Esophagus squamous epithelium (tissue), 4 donors: Measurements from ENCODE around the gene NOSIP.

Experiments
- CTCF ChIP-seq, 6 experiments: fragments of 450-650 bp in 4 of 6; fragments of 200-600 bp in 2 of 6; sonication (generic) in 2 of 6; IDR thresholded peaks; one replicate each; pipeline ENCODE4 v1.5.1; 2016 to 2019; ENCODE audit warnings: antibody characterized with exemption in 6 of 6, mild to moderate bottlenecking in 4 of 6, moderate library complexity in 4 of 6
- POLR2A ChIP-seq, 4 donors: fragments of 450-650 bp; IDR thresholded peaks; one replicate each; pipeline ENCODE4 v1.6.1; 2017; ENCODE audit warnings: antibody characterized with exemption in 4 of 4, mild to moderate bottlenecking in 4 of 4, moderate library complexity in 3 of 4

- TF ChIP-seq CTCF (IDR thresholded peaks at IDR 0.05) (no peak), POLR2A (IDR thresholded peaks at IDR 0.05) (no peak)
Measured at GRCh38 chr19:49567861-49568441, 12.4 kb downstream of the NOSIP start.
